GM12864 (cell line): Measurements from ENCODE around the gene NPSR1.

Experiments used
- DNase-seq: peaks from one replicate; pipeline ENCODE4 v3.0.0-alpha.2; 2011; ENCODE audit warnings: low read depth
- H3K4me3 ChIP-seq: 2 replicates; pipeline ENCODE4 v1.5.1; 2011; ENCODE audit warnings: mild to moderate bottlenecking, low read depth, low read length, control low read depth
- TF ChIP-seq, protein P1 (sequence below): IDR thresholded peaks from 2 replicates; pipeline ENCODE4 v1.5.1; 2011; ENCODE audit warnings: low read depth, mild to moderate bottlenecking, moderate library complexity, low read length, control low read depth, inconsistent platforms; ENCODE audit errors: missing control alignments

NPSR1 gene

DNA sequence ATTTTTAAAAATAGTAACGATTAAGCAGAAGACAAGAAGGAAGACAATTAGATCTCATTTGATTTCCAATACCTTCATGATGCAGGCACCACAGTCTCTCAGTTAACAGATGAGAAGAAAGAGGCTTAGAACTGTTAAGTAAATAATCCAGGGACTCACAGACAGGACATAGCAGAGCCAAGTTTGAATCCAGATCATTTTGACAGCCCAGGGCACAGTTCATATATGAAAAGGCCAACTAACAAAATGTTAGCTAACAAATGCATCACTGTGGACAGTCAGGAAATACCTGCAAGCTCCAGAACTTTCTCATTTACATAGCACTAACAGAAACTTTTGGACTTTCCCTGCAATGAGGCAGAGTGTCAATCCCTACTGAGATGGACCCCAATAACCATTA, 4.2 kb upstream of the NPSR1 start:
- no peak overlapping the region for H3K4me3 ChIP-seq
- TF ChIP-seq, protein P1, sequence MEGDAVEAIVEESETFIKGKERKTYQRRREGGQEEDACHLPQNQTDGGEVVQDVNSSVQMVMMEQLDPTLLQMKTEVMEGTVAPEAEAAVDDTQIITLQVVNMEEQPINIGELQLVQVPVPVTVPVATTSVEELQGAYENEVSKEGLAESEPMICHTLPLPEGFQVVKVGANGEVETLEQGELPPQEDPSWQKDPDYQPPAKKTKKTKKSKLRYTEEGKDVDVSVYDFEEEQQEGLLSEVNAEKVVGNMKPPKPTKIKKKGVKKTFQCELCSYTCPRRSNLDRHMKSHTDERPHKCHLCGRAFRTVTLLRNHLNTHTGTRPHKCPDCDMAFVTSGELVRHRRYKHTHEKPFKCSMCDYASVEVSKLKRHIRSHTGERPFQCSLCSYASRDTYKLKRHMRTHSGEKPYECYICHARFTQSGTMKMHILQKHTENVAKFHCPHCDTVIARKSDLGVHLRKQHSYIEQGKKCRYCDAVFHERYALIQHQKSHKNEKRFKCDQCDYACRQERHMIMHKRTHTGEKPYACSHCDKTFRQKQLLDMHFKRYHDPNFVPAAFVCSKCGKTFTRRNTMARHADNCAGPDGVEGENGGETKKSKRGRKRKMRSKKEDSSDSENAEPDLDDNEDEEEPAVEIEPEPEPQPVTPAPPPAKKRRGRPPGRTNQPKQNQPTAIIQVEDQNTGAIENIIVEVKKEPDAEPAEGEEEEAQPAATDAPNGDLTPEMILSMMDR = no peak
- DNase-seq = no peak

DNA sequence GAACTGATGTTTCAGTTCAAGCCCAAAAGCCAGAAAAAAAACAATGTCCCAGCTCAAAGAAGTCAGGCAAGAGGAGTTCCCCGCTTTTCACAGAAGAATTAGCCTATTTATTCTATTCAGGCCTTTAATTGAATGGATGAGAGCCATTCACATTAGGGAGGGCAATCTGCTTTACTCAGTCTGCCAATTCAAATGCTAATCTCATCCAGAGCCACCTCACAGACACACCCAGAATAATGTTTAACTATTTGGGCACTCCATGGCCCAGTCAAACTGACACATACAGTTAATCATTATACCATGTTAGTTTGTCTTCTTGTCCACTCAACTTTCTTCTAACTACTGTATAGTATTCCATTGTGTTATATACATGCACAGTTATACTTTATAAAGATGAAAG, 2.6 kb upstream of the NPSR1 start:
- H3K4me3 ChIP-seq = no peak overlapping the region
- DNase-seq = no peak

DNA sequence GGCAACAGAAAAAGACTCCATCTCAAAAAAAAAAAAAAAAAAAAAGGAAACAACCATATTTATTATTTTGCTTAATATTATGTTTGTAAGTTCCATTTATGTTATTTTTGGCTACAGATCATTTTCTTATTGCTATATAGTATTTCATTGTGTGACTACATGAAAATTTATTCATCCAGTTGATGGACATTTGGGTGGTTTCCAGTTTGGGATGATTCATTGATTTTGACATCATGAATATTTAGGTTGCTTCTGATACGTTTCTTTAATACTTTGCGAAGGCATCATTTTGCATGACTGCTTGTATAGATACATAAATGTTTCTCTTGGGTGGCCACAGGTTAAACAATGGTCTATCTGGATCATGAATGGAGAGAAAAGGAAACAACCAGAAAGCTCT, 2.0 kb upstream of the NPSR1 start:
- no peak for DNase-seq
- TF ChIP-seq, protein P1 = no peak
- H3K4me3 ChIP-seq = no peak overlapping the region

More for the DNA sequence above, 2.6 kb upstream of the NPSR1 start:
- TF ChIP-seq, protein P1 = no peak

DNA sequence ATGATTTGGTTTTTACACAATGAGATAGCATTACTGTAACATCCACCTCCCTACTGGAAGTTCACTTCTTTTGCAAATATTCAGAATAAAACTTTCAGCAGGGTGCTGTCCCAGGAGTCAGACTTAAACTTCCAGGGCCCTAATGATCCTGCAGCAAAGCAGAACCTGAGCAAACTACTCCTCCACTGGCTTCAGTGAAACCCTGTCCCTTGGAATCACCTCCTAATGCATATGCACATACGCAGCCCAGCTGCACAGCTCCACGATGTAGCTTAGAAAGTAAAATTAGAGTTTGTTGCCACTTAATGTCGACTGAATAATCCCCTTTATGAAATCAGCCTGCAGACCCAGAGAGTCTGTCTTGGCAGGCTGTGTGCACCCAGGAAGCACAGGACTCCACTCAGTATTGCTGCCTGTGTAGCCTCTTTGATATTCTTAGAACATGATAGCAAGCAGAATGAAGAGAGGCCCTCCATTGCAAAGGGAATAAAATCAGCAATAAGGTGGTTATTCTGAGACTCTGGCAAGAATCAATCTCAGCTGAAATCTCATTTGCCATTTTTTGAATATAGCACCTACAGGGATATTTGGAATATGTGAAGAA, 1.6 kb downstream of the NPSR1 start:
- no peak for DNase-seq

DNA sequence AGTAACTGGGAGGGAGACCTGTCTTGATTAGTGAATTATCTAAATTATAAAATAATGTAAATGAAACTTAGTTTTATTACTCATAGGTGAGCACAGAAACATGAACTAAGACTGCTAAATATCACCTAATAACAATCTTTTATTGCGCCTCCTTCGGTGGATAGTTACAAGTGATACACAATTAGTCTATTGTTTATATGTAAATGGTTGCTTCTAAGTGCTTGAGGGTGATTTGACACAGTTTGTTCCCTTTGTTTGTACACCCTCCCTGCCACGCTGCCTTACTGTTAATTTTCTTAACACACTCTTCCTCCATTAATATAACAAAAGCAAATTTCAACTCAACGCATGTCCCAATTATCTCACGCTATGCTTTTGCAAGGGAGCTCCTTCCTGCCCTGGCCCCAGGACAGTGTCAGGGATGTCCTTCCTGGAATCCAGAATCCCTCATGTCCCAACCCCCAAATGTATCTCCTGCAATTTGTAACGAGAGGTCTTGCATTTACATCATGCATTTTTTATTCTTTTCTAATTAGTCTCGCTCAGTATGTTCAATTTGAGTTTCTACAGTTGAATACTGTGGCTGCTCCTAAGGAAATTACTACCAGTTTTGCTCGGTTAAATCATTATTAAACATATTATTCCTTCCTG, 4.2 kb downstream of the NPSR1 start:
- no peak for DNase-seq
- TF ChIP-seq, protein P1 = no peak
- H3K4me3 ChIP-seq = no peak overlapping the region

More for the DNA sequence above, 1.6 kb downstream of the NPSR1 start:
- H3K4me3 ChIP-seq = no peak overlapping the region
- TF ChIP-seq, protein P1 = no peak

DNA sequence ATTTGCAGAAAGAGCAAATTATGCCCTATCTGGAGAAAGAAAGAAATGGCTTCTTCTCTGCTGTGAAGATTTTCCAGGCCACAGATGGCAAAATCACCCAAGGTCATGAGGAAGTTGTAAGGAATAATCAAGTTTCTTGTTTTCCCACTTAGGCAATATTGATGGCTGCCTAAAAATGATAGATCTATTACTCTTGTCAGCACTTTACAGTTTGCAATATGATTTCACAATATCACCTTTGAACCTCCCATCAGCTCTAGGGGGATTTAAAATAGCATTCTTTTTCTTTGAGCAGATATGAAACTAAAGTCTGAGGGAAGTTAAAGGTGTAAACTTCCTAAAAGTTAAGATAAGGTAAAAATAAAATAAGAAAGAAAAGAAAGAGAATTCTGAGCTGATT, 6.7 kb downstream of the NPSR1 start:
- no peak for DNase-seq
- TF ChIP-seq, protein P1 = no peak
- H3K4me3 ChIP-seq = no peak overlapping the region

DNA sequence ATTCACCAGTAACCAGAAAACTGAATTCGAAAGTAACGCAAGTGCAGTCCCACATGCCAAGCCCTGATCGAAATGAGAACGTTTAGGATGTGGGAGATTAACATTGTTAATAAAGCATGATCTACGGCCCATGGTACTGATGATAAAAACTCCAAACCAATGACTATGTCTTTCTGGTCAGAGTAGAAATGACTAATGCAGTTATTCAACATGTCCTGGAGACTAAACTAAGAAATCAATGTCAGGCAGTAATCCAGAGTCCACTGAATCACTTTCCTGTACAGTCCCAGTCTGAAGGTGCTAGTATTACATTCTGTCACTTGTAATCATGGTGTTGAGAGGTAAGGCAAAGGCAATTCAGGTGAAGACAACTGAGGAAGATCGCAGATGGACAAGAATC, 14.4 kb downstream of the NPSR1 start:
- no peak overlapping the region for H3K4me3 ChIP-seq
- TF ChIP-seq, protein P1 = no peak
- DNase-seq = no peak
